Uterus (tissue), 4 donors: ENCODE measurements around the gene DCPS. TPM values are rescaled to one million over a fixed set of nuclear protein-coding genes. Genes with fewer than 3 reads are reported as not detected.

Experiments
- DNase-seq, 2 donors: peaks; one replicate each; pipeline ENCODE4 v3.0.0-alpha.2; 2019 to 2020
- H3K27ac ChIP-seq, 2 donors: fragments of 200-600 bp; sonication (generic); 1 replicate in 1 of 2; 2 replicates in 1 of 2; pipeline ENCODE4 v1.5.1; 2016 to 2018
- H3K27me3 ChIP-seq, 2 donors: fragments of 200-600 bp; sonication (generic); one replicate each; pipeline ENCODE4 v1.5.1; 2018 to 2019; ENCODE audit warnings: control low read depth in 1 of 2
- H3K36me3 ChIP-seq, 2 donors: fragments of 200-600 bp; sonication (generic); one replicate each; pipeline ENCODE4 v1.5.1; 2019; ENCODE audit warnings: control low read depth in 1 of 2
- H3K4me1 ChIP-seq, 2 donors: fragments of 200-600 bp; sonication (generic); one replicate each; pipeline ENCODE4 v1.5.1; 2018 to 2019; ENCODE audit warnings: control low read depth in 1 of 2
- H3K4me3 ChIP-seq, 2 donors: fragments of 200-600 bp; sonication (generic); 1 replicate in 1 of 2; 2 replicates in 1 of 2; pipeline ENCODE4 v1.5.1; 2018 to 2019; ENCODE audit warnings: mild to moderate bottlenecking in 1 of 2
- H3K9me3 ChIP-seq, 2 donors: fragments of 200-600 bp; sonication (generic); one replicate each; pipeline ENCODE4 v1.5.1; 2019; ENCODE audit warnings: control low read depth in 1 of 2
- POLR2A ChIP-seq, 2 donors: fragments of 450-650 bp; IDR thresholded peaks; one replicate each; pipeline ENCODE4 v1.6.1; 2016; ENCODE audit warnings: antibody characterized with exemption in 2 of 2, mild to moderate bottlenecking in 1 of 2, moderate library complexity in 1 of 2
- intact Hi-C: fragments of 100-400 bp; cut with DNase I; formaldehyde crosslinking; loops from one replicate; pipeline ENCODE4 v1.15.1; 2023; ENCODE audit warnings: low total_unique reads
- total RNA-seq, 4 donors: library from RNA; depleted of rRNA in 3 of 4; stranded (reverse); fragments of >200 nt in 3 of 4; gene quantifications; one replicate each; pipeline versions ENCODE4 v1.1.0 to v1.2.4, GENCODE V29; 2014 to 2023
- TF ChIP-seq, protein P1 (sequence below), 4 experiments: fragments of 200-600 bp in 2 of 4; fragments of 450-650 bp in 2 of 4; sonication (generic) in 2 of 4; IDR thresholded peaks; one replicate each; pipeline ENCODE4 v1.5.1; 2016 to 2019; ENCODE audit warnings: antibody characterized with exemption in 4 of 4, mild to moderate bottlenecking in 2 of 4, moderate library complexity in 1 of 4
- donor health status: DM: yes; HTN: yes; CAD: no.

The DCPS gene
- total RNA-seq, 4 donors from 2014 or later, result 6.4 to 19.7 (median 13.0) TPM

DNA sequence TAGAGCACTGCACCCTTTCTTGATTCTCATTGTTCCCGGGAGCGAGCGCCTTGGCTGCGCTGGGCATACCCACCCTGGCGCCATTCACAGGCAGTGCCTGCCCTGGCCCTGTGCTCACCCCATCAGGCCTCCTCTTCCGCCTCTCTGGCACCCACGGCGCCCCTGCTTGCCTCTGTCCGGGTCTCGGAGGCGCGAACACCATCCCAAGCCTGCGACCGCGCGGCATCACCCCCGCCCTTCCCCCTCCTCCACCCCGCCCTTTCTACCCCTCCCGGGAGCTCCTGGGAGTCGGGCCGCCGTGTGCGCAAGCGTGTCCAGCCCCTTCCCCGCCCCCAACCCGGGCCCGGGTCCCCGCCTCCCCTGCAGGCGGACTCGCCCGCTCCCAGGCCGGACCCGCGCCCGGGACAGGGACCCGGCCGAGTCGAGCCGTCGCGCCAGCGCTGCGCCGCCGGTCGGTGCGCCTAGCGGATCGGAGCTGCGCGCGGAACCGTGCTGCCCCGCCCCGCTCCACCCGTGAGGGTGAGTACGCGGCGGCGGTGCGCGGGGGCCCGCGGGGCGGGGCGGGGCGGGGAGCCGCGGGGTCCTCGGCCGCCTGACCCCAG lies 51.6 kb downstream of the DCPS start, which contains the start of gene ST3GAL4:
Gene ST3GAL4, plus strand, starts transcription at position 363 of the 602 bp plus-strand sequence. CDS start 50,470 bp downstream, outside the sequence.
- DNase-seq, result peak; percentile 76 to 85
- Histone ChIP-seq H3K4me3 (peak within 1 kb of the TSS; percentile 48 to 66), H3K4me1 (peaks cover 0 to 6% of the 10 kb centered on the region in 2 donors), H3K9me3 (no peaks in the 10 kb centered on the region), H3K36me3 (no peaks in the 10 kb centered on the region), H3K27ac (peak within 1 kb of the TSS; percentile 73 to 83), H3K27me3 (no peaks in the 10 kb centered on the region)
- TF ChIP-seq, protein P1, sequence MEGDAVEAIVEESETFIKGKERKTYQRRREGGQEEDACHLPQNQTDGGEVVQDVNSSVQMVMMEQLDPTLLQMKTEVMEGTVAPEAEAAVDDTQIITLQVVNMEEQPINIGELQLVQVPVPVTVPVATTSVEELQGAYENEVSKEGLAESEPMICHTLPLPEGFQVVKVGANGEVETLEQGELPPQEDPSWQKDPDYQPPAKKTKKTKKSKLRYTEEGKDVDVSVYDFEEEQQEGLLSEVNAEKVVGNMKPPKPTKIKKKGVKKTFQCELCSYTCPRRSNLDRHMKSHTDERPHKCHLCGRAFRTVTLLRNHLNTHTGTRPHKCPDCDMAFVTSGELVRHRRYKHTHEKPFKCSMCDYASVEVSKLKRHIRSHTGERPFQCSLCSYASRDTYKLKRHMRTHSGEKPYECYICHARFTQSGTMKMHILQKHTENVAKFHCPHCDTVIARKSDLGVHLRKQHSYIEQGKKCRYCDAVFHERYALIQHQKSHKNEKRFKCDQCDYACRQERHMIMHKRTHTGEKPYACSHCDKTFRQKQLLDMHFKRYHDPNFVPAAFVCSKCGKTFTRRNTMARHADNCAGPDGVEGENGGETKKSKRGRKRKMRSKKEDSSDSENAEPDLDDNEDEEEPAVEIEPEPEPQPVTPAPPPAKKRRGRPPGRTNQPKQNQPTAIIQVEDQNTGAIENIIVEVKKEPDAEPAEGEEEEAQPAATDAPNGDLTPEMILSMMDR (IDR thresholded peaks at IDR 0.05), result no peak
- TF ChIP-seq POLR2A (IDR thresholded peaks at IDR 0.05), result peak in 1 of 2 donors; percentile 53
- intact Hi-C loops, result no loop called here

DNA sequence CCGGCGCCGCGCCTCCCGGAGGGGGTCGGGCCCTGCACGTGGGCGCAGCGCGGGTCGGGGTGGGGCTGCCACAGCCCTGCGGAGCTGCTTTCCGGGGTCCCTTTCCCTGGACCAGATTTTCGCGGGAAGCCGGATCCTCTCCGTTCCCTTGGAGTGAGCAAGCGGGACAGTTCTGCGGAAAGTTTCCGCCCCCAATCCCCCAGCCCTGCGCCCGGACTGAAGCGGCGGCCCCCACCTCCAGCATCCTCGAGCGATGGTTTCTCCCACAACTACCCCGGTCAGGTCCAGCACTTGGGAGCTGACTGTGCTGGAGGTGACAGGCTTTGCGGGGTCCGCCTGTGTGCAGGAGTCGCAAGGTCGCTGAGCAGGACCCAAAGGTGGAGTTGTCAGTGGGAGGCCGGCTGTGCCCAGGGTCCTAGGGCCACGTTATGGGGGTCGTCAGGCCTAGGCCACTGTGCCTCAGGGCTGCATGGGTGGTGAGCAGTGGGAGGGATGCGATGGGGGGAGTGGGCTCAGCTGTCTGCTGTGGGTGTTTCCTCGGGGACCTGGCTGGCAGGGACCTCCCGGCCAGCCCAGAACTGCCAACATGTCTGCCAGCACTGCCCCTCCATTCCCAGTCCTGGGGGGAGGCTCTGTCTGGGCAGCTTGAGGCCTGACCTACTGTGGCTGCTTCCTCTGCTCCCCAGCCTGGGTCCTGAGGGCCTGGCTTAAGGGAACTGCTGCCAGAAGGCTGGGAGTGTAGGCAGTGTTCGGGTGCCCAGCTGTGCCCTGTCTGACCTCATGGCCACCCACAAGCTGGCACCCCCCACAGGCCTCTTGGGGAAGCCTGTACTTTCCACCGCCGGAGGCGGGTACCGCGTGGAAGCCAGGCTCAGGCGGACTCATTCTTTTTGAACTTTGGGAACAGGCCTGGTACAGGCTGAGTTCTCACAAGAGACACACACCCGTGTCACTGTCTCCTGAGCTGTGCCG lies 52.4 kb downstream of the DCPS start:
- Histone ChIP-seq H3K27ac (peak overlapping the region; percentile 73 to 83), H3K36me3 (no peaks in the 10 kb centered on the region), H3K9me3 (no peaks in the 10 kb centered on the region), H3K27me3 (no peaks in the 10 kb centered on the region), H3K4me3 (peak overlapping the region; percentile 48 to 66), H3K4me1 (peaks cover 0 to 6% of the 10 kb centered on the region in 2 donors)
- TF ChIP-seq POLR2A (IDR thresholded peaks at IDR 0.05), result no peak
- TF ChIP-seq, protein P1 (IDR thresholded peaks at IDR 0.05), result no peak
- intact Hi-C loops, result no loop called here
- DNase-seq, result no peak

DNA sequence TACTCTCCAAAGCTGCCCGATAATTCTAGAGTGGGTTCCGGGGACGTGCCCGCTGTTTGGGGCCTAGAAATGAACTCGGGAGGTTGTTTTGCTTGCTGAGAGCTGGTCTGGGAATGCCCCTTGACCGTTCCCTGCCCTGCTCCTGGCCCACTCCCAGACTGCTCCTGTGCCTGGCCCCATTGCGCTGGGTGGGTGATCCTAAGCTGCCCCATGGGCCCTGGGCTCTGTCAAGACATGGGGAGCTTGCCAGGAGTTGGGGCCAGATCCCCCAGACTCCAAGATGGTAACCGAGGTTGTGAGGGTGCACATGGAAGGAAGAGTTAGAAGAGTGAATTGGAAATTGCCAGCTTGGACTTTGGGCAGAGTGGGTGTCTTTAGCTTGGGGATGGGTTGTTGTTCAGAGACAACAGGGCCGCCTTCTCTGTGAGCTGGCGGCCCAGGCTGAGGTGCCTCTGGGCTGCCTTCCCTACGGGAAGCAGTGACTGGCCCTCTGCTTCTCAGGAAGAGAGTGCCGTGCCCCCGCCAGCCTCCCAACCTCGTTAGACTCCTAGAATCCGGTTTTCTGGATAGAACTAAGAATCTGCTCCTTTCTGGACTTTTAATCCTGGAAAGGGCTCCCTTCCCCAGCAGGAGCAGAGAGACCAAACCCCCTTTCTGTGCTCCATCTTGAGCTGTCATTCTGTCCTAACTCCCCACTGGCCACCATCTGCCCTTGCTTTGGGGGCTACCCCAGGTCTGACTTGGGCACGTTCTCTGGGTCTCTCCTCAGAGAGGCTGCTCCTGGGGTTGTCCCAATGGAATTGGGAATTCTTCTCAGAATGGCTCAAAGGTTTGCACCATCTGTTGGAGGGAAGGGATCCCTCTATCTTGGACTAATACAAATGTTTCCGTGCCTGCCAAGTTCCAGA lies 53.4 kb downstream of the DCPS start:
- Histone ChIP-seq H3K4me3 (peak overlapping the region in 1 of 2 donors; percentile 48), H3K27ac (peak overlapping the region; percentile 73 to 83)
- intact Hi-C loops, result no loop called here

DNA sequence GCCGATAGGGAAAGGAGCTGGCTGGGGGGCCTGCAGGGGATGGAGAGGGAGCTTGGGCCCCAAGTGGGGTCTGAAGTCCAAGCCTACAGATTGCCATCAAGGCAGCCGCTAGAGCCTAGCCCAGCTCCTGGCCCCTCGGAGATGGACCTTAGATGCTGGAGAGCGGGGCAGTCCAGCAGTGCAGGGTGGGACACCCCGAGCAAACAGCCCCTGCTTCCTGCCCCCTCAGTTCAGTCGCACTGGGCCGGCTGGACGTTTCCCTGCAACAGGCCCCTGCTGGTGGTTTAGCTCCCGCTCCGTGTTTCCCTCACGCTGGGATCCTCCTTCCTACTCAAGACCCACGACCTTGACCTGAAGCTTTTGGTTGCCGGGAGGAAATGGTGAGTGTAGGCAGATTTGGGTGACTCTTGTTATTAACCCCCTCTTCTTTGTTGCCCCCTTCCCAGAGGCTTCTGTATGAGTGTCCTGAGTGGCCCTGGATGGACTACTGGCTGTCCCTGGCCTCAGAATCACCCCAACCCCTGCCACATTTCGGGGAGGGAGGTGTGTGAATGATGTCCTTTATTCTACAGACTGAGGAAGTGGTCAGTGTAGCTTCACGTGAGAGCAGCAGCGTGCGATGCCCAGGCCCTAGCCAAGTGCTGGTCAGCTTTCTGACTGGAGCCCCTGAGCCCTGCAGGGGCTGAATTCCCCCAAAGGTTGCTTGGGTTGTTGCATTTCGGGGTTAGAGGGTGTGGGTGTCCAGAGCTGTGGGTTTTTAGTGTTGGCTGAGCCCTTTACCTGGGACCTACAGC lies 54.3 kb downstream of the DCPS start:
- Histone ChIP-seq H3K27ac (peak overlapping the region; percentile 73 to 83), H3K4me1 (peaks cover 0 to 6% of the 10 kb centered on the region in 2 donors), H3K36me3 (no peaks in the 10 kb centered on the region), H3K27me3 (no peaks in the 10 kb centered on the region), H3K9me3 (no peaks in the 10 kb centered on the region), H3K4me3 (peak overlapping the region in 1 of 2 donors; percentile 48)
- no peak for TF ChIP-seq POLR2A (IDR thresholded peaks at IDR 0.05)
- TF ChIP-seq, protein P1 (IDR thresholded peaks at IDR 0.05), result no peak
- intact Hi-C loops, result no loop called here
- no peak for DNase-seq

More for the DNA sequence above, 53.4 kb downstream of the DCPS start:
- TF ChIP-seq, protein P1 (IDR thresholded peaks at IDR 0.05), result no peak
- TF ChIP-seq POLR2A (IDR thresholded peaks at IDR 0.05), result no peak
- no peaks in the 10 kb centered on the region for H3K27me3 ChIP-seq
- peaks cover 0 to 6% of the 10 kb centered on the region in 2 donors for H3K4me1 ChIP-seq
- no peaks in the 10 kb centered on the region for H3K9me3 ChIP-seq
- DNase-seq, result no peak
- H3K36me3 ChIP-seq, result no peaks in the 10 kb centered on the region
